ENCODE results near the gene PPP4R2. TPM values are rescaled to one million over a fixed set of nuclear protein-coding genes. Genes with fewer than 3 reads are reported as not detected.

PPP4R2 gene
- total and polyA plus RNA-seq, 10 donors: 12.2 to 94.7 (median 54.2) TPM

- no peak overlapping the region for H3K27ac ChIP-seq
- TF ChIP-seq POLR2A (IDR thresholded peaks at IDR 0.05) (no peak), POLR2AphosphoS5 (IDR thresholded peaks at IDR 0.05) (no peak), CTCF (IDR thresholded peaks at IDR 0.05 in 8 of 11, conservative IDR thresholded peaks at IDR 0.05 in 3 of 11) (no peak)
- no peak for DNase-seq
- H3K9me3 ChIP-seq: peaks cover 2 to 21% (median 18%) of the 10 kb centered on the region in 8 donors
- H3K27me3 ChIP-seq (replicated peaks in 1 of 7): peaks cover 0 to 12% (median 0%) of the 10 kb centered on the region in 7 donors
- H3K36me3 ChIP-seq: no peaks in the 10 kb centered on the region
- 93 to 96% (median 95%) methylated on average over 1 of the region's 1 CpG for WGBS, 5 donors
- H3K4me1 ChIP-seq: peaks cover 0 to 11% (median 0%) of the 10 kb centered on the region in 6 donors
- intact Hi-C loops (cut with DNase I; ENCODE audit: low total_unique reads): no loop called here
- no peak overlapping the region for H3K4me3 ChIP-seq
Observed at GRCh38 chr3:72985576-72985975, 11.0 kb upstream of the PPP4R2 start.

- no peak for DNase-seq
- intact Hi-C loops (cut with DNase I; ENCODE audit: low total_unique reads): no loop called here
- Histone ChIP-seq H3K36me3 (no peaks in the 10 kb centered on the region), H3K27me3 (replicated peaks in 1 of 7) (no peaks in the 10 kb centered on the region), H3K4me3 (no peak overlapping the region), H3K27ac (no peak overlapping the region), H3K4me1 (peaks cover 0 to under 1% (median 0%) of the 10 kb centered on the region in 6 donors), H3K9me3 (peaks cover 0 to 8% (median 6%) of the 10 kb centered on the region in 8 donors)
- TF ChIP-seq CTCF (IDR thresholded peaks at IDR 0.05 in 8 of 11, conservative IDR thresholded peaks at IDR 0.05 in 3 of 11): no peak
- no peak for TF ChIP-seq POLR2A (IDR thresholded peaks at IDR 0.05)
- no peak for TF ChIP-seq POLR2AphosphoS5 (IDR thresholded peaks at IDR 0.05)
- 69 to 89% (median 72%) methylated on average over 5 of the region's 5 CpGs for WGBS, 5 donors
Observed at GRCh38 chr3:72990701-72991395, 5.8 kb upstream of the PPP4R2 start.

GRCh38 chr3:72991522-72991921 is 5.1 kb upstream of the PPP4R2 start:
- no peak for TF ChIP-seq POLR2A (IDR thresholded peaks at IDR 0.05)
- H3K4me1 ChIP-seq: peaks cover 0 to 7% (median 6%) of the 10 kb centered on the region in 6 donors
- no peak for DNase-seq
- H3K9me3 ChIP-seq: peaks cover 0 to 1% (median 0%) of the 10 kb centered on the region in 8 donors
- intact Hi-C loops (cut with DNase I; ENCODE audit: low total_unique reads): no loop called here
- 86 to 96% (median 91%) methylated on average over 2 of the region's 2 CpGs for WGBS, 5 donors
- H3K4me3 ChIP-seq: no peak overlapping the region
- no peaks in the 10 kb centered on the region for H3K36me3 ChIP-seq
- H3K27ac ChIP-seq: no peak overlapping the region
- no peaks in the 10 kb centered on the region for H3K27me3 ChIP-seq (replicated peaks in 1 of 7)

- no peak for TF ChIP-seq POLR2A (IDR thresholded peaks at IDR 0.05)
- intact Hi-C loops (cut with DNase I; ENCODE audit: low total_unique reads): no loop called here
- H3K27me3 ChIP-seq (replicated peaks in 1 of 7): no peaks in the 10 kb centered on the region
- no peak overlapping the region for H3K4me3 ChIP-seq
- WGBS, 5 donors: 74 to 87% (median 82%) methylated on average over 6 of the region's 6 CpGs
- no peak overlapping the region for H3K27ac ChIP-seq
- no peaks in the 10 kb centered on the region for H3K9me3 ChIP-seq
- peaks cover 0 to 3% (median 0%) of the 10 kb centered on the region in 6 donors for H3K36me3 ChIP-seq
- DNase-seq: no peak
- H3K4me1 ChIP-seq: peaks cover 4 to 18% (median 15%) of the 10 kb centered on the region in 6 donors
Observed at GRCh38 chr3:72993391-72993790, 3.2 kb upstream of the PPP4R2 start.

GRCh38 chr3:72995337-72995736 is 1.3 kb upstream of the PPP4R2 start:
- 93 to 96% (median 95%) methylated on average over 10 of the region's 10 CpGs for WGBS, 5 donors
- TF ChIP-seq POLR2AphosphoS5 (IDR thresholded peaks at IDR 0.05) (no peak), CTCF (IDR thresholded peaks at IDR 0.05 in 8 of 11, conservative IDR thresholded peaks at IDR 0.05 in 3 of 11) (no peak), POLR2A (IDR thresholded peaks at IDR 0.05) (no peak)
- Histone ChIP-seq H3K9me3 (no peaks in the 10 kb centered on the region), H3K27ac (no peak overlapping the region), H3K4me3 (no peak overlapping the region), H3K27me3 (replicated peaks in 1 of 7) (no peaks in the 10 kb centered on the region), H3K36me3 (peaks cover 0 to 22% (median 4%) of the 10 kb centered on the region in 6 donors), H3K4me1 (peaks cover 23 to 37% (median 34%) of the 10 kb centered on the region in 6 donors)
- intact Hi-C loops (cut with DNase I; ENCODE audit: low total_unique reads): no loop called here
- DNase-seq: no peak
